Cerebellar cortex (tissue), 1 donor: ENCODE measurements around the gene PTPRN2.
"Not testable (repeated sequence)": the region's sequence is repeated elsewhere in the genome, so short reads cannot be mapped to it uniquely, and the experiment has no call there.

Experiments
- DNase-seq: peaks from one replicate; pipeline ENCODE4 v3.0.0-alpha.2; 2015; ENCODE audit warnings: low spot score

The PTPRN2 gene

GRCh38 chr7:158166386-158167340, 421.0 kb downstream of the PTPRN2 start:
- no peak for DNase-seq

- DNase-seq = no peak
Observed at GRCh38 chr7:158165711-158166110, 421.9 kb downstream of the PTPRN2 start.

GRCh38 chr7:158164101-158165095, 423.2 kb downstream of the PTPRN2 start:
- peak; percentile 6 for DNase-seq

- DNase-seq = no peak
Observed at GRCh38 chr7:158161194-158161593, 426.4 kb downstream of the PTPRN2 start.

GRCh38 chr7:158160199-158160598, 427.4 kb downstream of the PTPRN2 start:
- DNase-seq = no peak

GRCh38 chr7:158157460-158157859, 430.2 kb downstream of the PTPRN2 start:
- no peak for DNase-seq

- peak; percentile 10 for DNase-seq
Observed at GRCh38 chr7:158151273-158151672, 436.4 kb downstream of the PTPRN2 start.

GRCh38 chr7:158150234-158150633, 437.4 kb downstream of the PTPRN2 start:
- no peak for DNase-seq

- not testable (repeated sequence) for DNase-seq
Observed at GRCh38 chr7:158147431-158147830, 440.2 kb downstream of the PTPRN2 start.

GRCh38 chr7:158145370-158145769, 442.3 kb downstream of the PTPRN2 start:
- no peak for DNase-seq

GRCh38 chr7:158143196-158144120, 444.2 kb downstream of the PTPRN2 start:
- DNase-seq = no peak

GRCh38 chr7:158142657-158143056, 445.0 kb downstream of the PTPRN2 start:
- DNase-seq = no peak

- DNase-seq = no peak
Observed at GRCh38 chr7:158141806-158142518, 445.7 kb downstream of the PTPRN2 start.

- no peak for DNase-seq
Observed at GRCh38 chr7:158141221-158141582, 446.4 kb downstream of the PTPRN2 start.

- DNase-seq = no peak
Observed at GRCh38 chr7:158140538-158141220, 446.9 kb downstream of the PTPRN2 start.

GRCh38 chr7:158139499-158139898, 448.1 kb downstream of the PTPRN2 start:
- no peak for DNase-seq

GRCh38 chr7:158138329-158138597, 449.4 kb downstream of the PTPRN2 start:
- DNase-seq = no peak

GRCh38 chr7:158137516-158138328, 449.9 kb downstream of the PTPRN2 start:
- no peak for DNase-seq

- DNase-seq = no peak
Observed at GRCh38 chr7:158135931-158136330, 451.7 kb downstream of the PTPRN2 start.

- no peak for DNase-seq
Observed at GRCh38 chr7:158134824-158135223, 452.8 kb downstream of the PTPRN2 start.
